Heart left ventricle (tissue), 13 donors: ENCODE results near the gene LHFPL2.

Experiments used
- POLR2A ChIP-seq, 2 donors: fragments of 450-650 bp; IDR thresholded peaks; one replicate each; pipeline ENCODE4 v1.6.1; 2017; ENCODE audit warnings: antibody characterized with exemption in 2 of 2, mild to moderate bottlenecking in 2 of 2, moderate library complexity in 2 of 2
- TF ChIP-seq, protein P1 (sequence below), 12 donors: fragments of 200-600 bp; sonication (generic) in 4 of 12; IDR thresholded peaks; one replicate each; pipeline versions ENCODE4 v1.5.0 to v1.8.0; 2018 to 2022; ENCODE audit warnings: antibody characterized with exemption in 12 of 12, mild to moderate bottlenecking in 5 of 12
- donor health status: ischemic (EF 13 %, LVEDD 7.1; RV severe dilation, severe dysfunction).
- donor health status: DM: no; HTN: yes; CAD: no.
- donor health status: DM: no; HTN: no; CAD: no.
- donor health status: ischemic (EF 25% LVEDD 6.9; RV normal size, moderate dysfunction).
- donor health status: ischemic (EF 25% LVEDD 5.7; RV mildly dilated, moderate dysfunction).
- donor health status: ischemic (EF 35%, LVEDD 5.7; RV mildly dilated, moderate dysfunction).
- donor health status: nonischemic (EF 11% LVEDD 7.7; RV severe dilation, severe dysfunction).
- donor health status: DM: yes; HTN: yes; CAD: no.
- donor health status: PGD.
- donor health status: ischemic (EF 29% LVEDD 5.4; RV normal size, mild dysfunction).
- donor health status: nonischemic (EF 23%, LVEDD 6.1; RV moderate dilation, normal function).

DNA sequence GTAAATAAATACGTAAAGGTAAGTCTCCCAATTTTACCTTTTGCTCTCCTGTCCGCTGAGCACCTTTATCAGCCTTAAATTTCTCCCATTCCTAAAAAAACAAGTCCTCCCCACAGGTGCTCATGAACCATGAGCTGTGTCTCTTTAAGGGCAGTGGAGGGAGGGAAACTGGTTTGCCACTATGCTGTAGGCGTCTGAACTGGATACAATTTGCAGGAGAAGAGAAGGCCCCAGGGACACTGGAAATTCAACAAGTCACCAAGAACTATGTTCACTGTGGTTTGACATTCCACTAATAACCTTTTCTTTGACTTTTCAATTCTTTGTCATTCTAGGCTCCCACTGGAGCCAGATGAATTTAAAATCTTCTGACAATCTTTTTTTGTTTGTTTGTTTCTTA, 72.2 kb downstream of the LHFPL2 start:
- TF ChIP-seq, protein P1, sequence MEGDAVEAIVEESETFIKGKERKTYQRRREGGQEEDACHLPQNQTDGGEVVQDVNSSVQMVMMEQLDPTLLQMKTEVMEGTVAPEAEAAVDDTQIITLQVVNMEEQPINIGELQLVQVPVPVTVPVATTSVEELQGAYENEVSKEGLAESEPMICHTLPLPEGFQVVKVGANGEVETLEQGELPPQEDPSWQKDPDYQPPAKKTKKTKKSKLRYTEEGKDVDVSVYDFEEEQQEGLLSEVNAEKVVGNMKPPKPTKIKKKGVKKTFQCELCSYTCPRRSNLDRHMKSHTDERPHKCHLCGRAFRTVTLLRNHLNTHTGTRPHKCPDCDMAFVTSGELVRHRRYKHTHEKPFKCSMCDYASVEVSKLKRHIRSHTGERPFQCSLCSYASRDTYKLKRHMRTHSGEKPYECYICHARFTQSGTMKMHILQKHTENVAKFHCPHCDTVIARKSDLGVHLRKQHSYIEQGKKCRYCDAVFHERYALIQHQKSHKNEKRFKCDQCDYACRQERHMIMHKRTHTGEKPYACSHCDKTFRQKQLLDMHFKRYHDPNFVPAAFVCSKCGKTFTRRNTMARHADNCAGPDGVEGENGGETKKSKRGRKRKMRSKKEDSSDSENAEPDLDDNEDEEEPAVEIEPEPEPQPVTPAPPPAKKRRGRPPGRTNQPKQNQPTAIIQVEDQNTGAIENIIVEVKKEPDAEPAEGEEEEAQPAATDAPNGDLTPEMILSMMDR (IDR thresholded peaks at IDR 0.05), result no peak
- TF ChIP-seq POLR2A (IDR thresholded peaks at IDR 0.05), result no peak
